ENCODE measurements around the gene CGNL1.

Gene CGNL1

DNA sequence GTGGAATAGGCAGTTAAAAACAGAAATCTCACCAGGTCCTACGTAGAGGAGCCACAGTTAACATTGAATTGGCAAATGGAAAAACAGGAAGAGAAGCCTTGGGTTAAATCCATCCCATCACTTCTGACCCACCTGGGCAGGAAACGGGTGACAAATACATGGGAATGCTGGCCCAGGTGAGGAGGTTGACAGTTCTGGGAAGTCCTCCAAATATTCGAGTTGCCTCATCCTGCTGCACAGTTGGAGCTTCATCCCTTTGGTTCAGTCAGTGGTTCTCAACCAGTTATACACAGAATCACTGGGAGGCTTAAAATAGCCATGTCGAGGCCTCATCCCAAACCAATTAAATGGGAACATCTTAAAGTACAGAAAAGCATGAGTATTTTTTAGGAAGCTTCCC, 220.7 kb downstream of the CGNL1 start:
- TF ChIP-seq EGR1 (IDR thresholded peaks at IDR 0.05): no peak
- no peak for TF ChIP-seq ZBTB7A (IDR thresholded peaks at IDR 0.05; ENCODE audit: low read depth)
- TF ChIP-seq TAF1 (IDR thresholded peaks at IDR 0.05; ENCODE audit: low read depth): no peak
- no peak for TF ChIP-seq TEAD4 (IDR thresholded peaks at IDR 0.05)
- TF ChIP-seq MAX (IDR thresholded peaks at IDR 0.05): no peak
- TF ChIP-seq USF1 (IDR thresholded peaks at IDR 0.05): no peak
- no peak for TF ChIP-seq NFIC (IDR thresholded peaks at IDR 0.05)
- TF ChIP-seq RAD21 (IDR thresholded peaks at IDR 0.05; ENCODE audit: low read depth): no peak

DNA sequence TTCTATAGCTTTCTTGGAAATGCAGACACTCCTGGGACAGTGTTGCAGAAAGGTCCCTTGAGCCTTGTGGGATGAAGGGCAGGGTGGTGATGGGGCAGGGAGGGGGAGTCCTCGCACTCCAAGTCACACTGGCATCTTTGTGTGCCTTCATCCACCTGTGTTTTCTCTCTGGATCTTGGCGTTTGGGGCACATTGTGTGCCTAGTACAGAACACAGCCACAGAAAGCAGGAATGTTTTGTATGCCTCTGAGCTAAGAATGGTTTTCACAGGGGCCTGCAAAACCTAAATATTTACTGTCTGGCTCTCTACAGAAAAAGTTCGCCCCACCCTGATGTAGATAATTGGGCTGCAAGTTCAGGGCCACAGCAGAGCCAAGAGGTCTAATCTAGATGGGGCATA, 221.1 kb downstream of the CGNL1 start:
- TF ChIP-seq TEAD4 (IDR thresholded peaks at IDR 0.05) (no peak), RAD21 (IDR thresholded peaks at IDR 0.05; ENCODE audit: low read depth) (no peak), EP300 (IDR thresholded peaks at IDR 0.05; ENCODE audit: borderline replicate concordance) (no peak), CEBPB (IDR thresholded peaks at IDR 0.05) (no peak), USF1 (IDR thresholded peaks at IDR 0.05) (no peak)

DNA sequence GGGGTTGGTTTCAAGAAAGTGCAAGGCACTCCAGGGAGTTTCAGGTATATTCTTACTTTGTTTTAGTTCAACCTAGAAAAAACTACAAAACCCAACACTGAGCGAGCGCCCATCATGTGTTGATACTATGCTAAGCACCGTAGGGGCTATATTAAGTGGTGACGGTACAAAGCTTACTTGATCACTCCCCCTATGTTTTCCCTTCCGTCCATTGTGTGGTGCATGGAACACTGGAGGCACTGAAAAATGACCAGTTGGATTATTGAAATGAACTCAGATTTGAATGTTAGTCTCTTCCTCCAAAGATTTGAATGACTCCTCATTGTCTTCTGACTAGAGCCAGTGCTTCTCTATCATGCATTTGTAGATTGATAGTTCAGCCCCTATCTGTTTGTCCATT, 222.0 kb downstream of the CGNL1 start:
- no peak for TF ChIP-seq FOXM1 (IDR thresholded peaks at IDR 0.05; ENCODE audit: borderline replicate concordance, low read depth)
- TF ChIP-seq NFIC (IDR thresholded peaks at IDR 0.05): no peak
- TF ChIP-seq TEAD4 (IDR thresholded peaks at IDR 0.05): no peak
- TF ChIP-seq MAX (IDR thresholded peaks at IDR 0.05): no peak
- no peak for TF ChIP-seq CEBPB (IDR thresholded peaks at IDR 0.05)
- no peak for TF ChIP-seq TCF12 (IDR thresholded peaks at IDR 0.05; ENCODE audit: low read depth)
- no peak for TF ChIP-seq RAD21 (IDR thresholded peaks at IDR 0.05; ENCODE audit: low read depth)
- TF ChIP-seq CREB1 (IDR thresholded peaks at IDR 0.05; ENCODE audit: low read depth): no peak
- no peak for TF ChIP-seq TAF1 (IDR thresholded peaks at IDR 0.05; ENCODE audit: low read depth)
- no peak for TF ChIP-seq USF1 (IDR thresholded peaks at IDR 0.05)

DNA sequence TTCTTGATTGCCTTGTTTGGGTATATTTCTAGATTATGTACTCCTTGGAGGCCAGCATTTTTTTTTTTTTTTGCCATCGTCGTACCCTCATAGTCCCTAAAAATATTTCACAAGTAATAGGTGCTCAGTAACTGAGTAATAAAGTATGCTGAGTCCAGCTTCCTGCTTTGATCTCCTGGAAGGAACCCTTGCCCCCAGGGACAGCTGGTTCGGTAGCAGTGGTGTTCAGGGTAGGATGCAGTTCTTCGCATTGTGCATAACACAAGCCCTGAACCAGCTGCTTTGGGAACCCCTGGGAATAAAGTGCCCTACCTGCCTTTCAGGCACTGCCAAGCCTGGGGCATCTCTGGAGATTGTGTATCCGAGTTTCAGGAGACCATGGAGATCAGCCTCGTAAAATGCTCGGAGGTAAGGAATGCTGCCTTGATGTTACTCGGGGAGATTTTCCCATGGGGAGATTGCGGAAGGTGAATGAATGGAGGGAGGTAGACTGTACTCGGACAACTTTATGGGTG, 223.0 kb downstream of the CGNL1 start:
- TF ChIP-seq TAF1 (IDR thresholded peaks at IDR 0.05; ENCODE audit: low read depth): no peak
- TF ChIP-seq TEAD4 (IDR thresholded peaks at IDR 0.05): no peak
- no peak for TF ChIP-seq CEBPB (IDR thresholded peaks at IDR 0.05)
- no peak for TF ChIP-seq YY1 (IDR thresholded peaks at IDR 0.05; ENCODE audit: low read depth)
- TF ChIP-seq USF1 (IDR thresholded peaks at IDR 0.05): no peak
- TF ChIP-seq ZBTB7A (IDR thresholded peaks at IDR 0.05; ENCODE audit: low read depth): no peak
- no peak for TF ChIP-seq FOXM1 (IDR thresholded peaks at IDR 0.05; ENCODE audit: borderline replicate concordance, low read depth)
- TF ChIP-seq CREB1 (IDR thresholded peaks at IDR 0.05; ENCODE audit: low read depth): no peak
- TF ChIP-seq, protein P1, sequence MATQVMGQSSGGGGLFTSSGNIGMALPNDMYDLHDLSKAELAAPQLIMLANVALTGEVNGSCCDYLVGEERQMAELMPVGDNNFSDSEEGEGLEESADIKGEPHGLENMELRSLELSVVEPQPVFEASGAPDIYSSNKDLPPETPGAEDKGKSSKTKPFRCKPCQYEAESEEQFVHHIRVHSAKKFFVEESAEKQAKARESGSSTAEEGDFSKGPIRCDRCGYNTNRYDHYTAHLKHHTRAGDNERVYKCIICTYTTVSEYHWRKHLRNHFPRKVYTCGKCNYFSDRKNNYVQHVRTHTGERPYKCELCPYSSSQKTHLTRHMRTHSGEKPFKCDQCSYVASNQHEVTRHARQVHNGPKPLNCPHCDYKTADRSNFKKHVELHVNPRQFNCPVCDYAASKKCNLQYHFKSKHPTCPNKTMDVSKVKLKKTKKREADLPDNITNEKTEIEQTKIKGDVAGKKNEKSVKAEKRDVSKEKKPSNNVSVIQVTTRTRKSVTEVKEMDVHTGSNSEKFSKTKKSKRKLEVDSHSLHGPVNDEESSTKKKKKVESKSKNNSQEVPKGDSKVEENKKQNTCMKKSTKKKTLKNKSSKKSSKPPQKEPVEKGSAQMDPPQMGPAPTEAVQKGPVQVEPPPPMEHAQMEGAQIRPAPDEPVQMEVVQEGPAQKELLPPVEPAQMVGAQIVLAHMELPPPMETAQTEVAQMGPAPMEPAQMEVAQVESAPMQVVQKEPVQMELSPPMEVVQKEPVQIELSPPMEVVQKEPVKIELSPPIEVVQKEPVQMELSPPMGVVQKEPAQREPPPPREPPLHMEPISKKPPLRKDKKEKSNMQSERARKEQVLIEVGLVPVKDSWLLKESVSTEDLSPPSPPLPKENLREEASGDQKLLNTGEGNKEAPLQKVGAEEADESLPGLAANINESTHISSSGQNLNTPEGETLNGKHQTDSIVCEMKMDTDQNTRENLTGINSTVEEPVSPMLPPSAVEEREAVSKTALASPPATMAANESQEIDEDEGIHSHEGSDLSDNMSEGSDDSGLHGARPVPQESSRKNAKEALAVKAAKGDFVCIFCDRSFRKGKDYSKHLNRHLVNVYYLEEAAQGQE (IDR thresholded peaks at IDR 0.05; ENCODE audit: low read depth): no peak
- no peak for TF ChIP-seq MAX (IDR thresholded peaks at IDR 0.05)
- no peak for TF ChIP-seq EGR1 (IDR thresholded peaks at IDR 0.05)
- no peak for TF ChIP-seq TCF12 (IDR thresholded peaks at IDR 0.05; ENCODE audit: low read depth)
- no peak for TF ChIP-seq NFIC (IDR thresholded peaks at IDR 0.05)
- no peak for TF ChIP-seq EP300 (IDR thresholded peaks at IDR 0.05; ENCODE audit: borderline replicate concordance)
- TF ChIP-seq RAD21 (IDR thresholded peaks at IDR 0.05; ENCODE audit: low read depth): no peak

DNA sequence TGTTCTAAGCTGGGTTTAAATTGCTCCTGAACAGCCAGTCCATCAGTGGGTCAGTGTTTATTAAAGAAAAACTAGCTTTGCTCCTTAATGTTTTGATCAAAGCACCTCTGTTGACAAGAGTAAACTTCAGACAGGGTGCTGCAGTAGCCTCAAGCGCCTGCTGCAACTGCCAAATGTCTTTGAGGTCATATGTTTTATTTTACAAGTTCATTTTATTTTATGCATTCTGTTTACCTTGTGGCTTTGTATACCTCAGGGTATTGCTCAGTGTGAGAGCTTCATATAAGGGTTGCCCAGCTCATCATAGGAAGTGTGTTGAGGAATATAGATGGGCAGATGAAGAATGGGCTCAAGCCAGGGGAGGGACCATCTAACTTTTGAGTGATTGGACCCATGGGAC, 223.9 kb downstream of the CGNL1 start:
- TF ChIP-seq TAF1 (IDR thresholded peaks at IDR 0.05; ENCODE audit: low read depth): no peak
- no peak for TF ChIP-seq YY1 (IDR thresholded peaks at IDR 0.05; ENCODE audit: low read depth)
- no peak for TF ChIP-seq CREB1 (IDR thresholded peaks at IDR 0.05; ENCODE audit: low read depth)
- TF ChIP-seq USF1 (IDR thresholded peaks at IDR 0.05): no peak
- TF ChIP-seq TCF12 (IDR thresholded peaks at IDR 0.05; ENCODE audit: low read depth): no peak
- no peak for TF ChIP-seq RAD21 (IDR thresholded peaks at IDR 0.05; ENCODE audit: low read depth)
- TF ChIP-seq FOXM1 (IDR thresholded peaks at IDR 0.05; ENCODE audit: borderline replicate concordance, low read depth): no peak
- no peak for TF ChIP-seq TEAD4 (IDR thresholded peaks at IDR 0.05)
- TF ChIP-seq, protein P1 (IDR thresholded peaks at IDR 0.05; ENCODE audit: low read depth): no peak
- TF ChIP-seq EGR1 (IDR thresholded peaks at IDR 0.05): no peak
- TF ChIP-seq EP300 (IDR thresholded peaks at IDR 0.05; ENCODE audit: borderline replicate concordance): no peak
- no peak for TF ChIP-seq MAX (IDR thresholded peaks at IDR 0.05)
- TF ChIP-seq ZBTB7A (IDR thresholded peaks at IDR 0.05; ENCODE audit: low read depth): no peak
- TF ChIP-seq NFIC (IDR thresholded peaks at IDR 0.05): no peak
- TF ChIP-seq CEBPB (IDR thresholded peaks at IDR 0.05): no peak
